Measurements from ENCODE around the gene FOXI2. TPM values are rescaled to one million over a fixed set of nuclear protein-coding genes. Genes with fewer than 3 reads are reported as not detected.

FOXI2 gene
- total and polyA plus RNA-seq, 2 experiments from 2014 or later: not detected

DNA sequence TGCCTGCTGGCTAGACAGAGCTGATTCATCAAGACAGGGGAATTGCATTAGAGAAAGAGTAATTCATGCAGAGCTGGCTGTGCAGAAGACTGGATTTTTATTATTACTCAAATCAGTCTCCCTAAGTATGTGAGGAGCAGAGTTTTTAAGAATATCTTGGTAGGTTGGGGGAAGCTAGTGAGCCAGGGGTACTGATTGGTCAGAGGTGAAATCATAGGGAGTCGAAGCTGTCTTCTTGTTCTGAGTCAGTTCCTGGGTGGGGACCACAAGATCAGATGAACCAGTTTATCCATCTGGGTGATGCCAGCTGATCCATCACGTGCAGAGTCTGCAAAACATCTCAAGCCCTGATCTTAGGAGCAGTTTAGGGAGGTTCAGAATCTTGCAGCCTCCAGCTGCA, 39.8 kb downstream of the FOXI2 start:
- Histone ChIP-seq H3K4me2 (no peak overlapping the region), H4K20me1 (ENCODE audit: insufficient read depth, poor library complexity, severe bottlenecking) (no peaks in the 10 kb centered on the region), H3K27ac (no peak overlapping the region), H3K9me2 (replicated peaks; ENCODE audit: insufficient read depth) (no peaks in the 10 kb centered on the region), H2AFZ (no peak overlapping the region), H3K4me1 (ENCODE audit: insufficient read depth) (peaks cover 6% of the 10 kb centered on the region), H3K27me3 (no peaks in the 10 kb centered on the region), H3K9me3 (ENCODE audit: low read depth) (no peaks in the 10 kb centered on the region), H3K79me2 (no peaks in the 10 kb centered on the region), H3K36me3 (replicated peaks; ENCODE audit: insufficient read depth, low read depth) (no peaks in the 10 kb centered on the region), H3K4me3 (no peak overlapping the region)
- WGBS (ENCODE audit: low lambda C conversion rate, missing lambda C conversion rate): 84% methylated on average over 2 of the region's 2 CpGs
- no peak for DNase-seq (ENCODE audit: low spot score)
- TF ChIP-seq, protein P1, sequence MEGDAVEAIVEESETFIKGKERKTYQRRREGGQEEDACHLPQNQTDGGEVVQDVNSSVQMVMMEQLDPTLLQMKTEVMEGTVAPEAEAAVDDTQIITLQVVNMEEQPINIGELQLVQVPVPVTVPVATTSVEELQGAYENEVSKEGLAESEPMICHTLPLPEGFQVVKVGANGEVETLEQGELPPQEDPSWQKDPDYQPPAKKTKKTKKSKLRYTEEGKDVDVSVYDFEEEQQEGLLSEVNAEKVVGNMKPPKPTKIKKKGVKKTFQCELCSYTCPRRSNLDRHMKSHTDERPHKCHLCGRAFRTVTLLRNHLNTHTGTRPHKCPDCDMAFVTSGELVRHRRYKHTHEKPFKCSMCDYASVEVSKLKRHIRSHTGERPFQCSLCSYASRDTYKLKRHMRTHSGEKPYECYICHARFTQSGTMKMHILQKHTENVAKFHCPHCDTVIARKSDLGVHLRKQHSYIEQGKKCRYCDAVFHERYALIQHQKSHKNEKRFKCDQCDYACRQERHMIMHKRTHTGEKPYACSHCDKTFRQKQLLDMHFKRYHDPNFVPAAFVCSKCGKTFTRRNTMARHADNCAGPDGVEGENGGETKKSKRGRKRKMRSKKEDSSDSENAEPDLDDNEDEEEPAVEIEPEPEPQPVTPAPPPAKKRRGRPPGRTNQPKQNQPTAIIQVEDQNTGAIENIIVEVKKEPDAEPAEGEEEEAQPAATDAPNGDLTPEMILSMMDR (IDR thresholded peaks at IDR 0.05; ENCODE audit: poor library complexity): no peak
- TF ChIP-seq EZH2 (IDR thresholded peaks at IDR 0.05; ENCODE audit: borderline replicate concordance) (no peak), EZH2phosphoT487 (IDR thresholded peaks at IDR 0.05; ENCODE audit: low read depth, severe bottlenecking, unreplicated experiment) (no peak)

DNA sequence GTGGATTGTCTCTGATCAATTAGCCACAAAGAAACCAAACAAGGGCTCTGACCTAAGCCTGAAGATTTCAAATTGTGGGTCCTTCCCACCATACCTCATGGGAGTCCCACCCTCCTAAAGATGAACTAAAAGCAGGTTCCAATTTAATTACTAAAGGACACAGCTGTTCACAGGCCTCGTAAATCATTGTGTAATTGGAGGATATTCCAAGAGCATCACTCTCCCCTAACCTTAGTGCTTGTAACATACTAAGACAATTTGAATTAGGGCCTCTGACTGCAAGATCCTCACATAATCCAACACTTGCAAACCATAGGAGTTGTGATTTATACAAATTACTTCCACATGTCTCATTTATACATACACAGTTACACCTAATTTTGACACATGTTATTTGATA, 44.4 kb downstream of the FOXI2 start:
- no peak for DNase-seq (ENCODE audit: low spot score)
- no peak for TF ChIP-seq EZH2phosphoT487 (IDR thresholded peaks at IDR 0.05; ENCODE audit: low read depth, severe bottlenecking, unreplicated experiment)
- TF ChIP-seq, protein P1 (IDR thresholded peaks at IDR 0.05; ENCODE audit: poor library complexity): no peak
- no peak for TF ChIP-seq EZH2 (IDR thresholded peaks at IDR 0.05; ENCODE audit: borderline replicate concordance)
- Histone ChIP-seq H3K27me3 (no peaks in the 10 kb centered on the region), H3K79me2 (no peaks in the 10 kb centered on the region), H3K27ac (no peak overlapping the region), H3K4me1 (ENCODE audit: insufficient read depth) (no peaks in the 10 kb centered on the region), H3K9me2 (replicated peaks; ENCODE audit: insufficient read depth) (no peaks in the 10 kb centered on the region), H2AFZ (no peak overlapping the region), H3K36me3 (replicated peaks; ENCODE audit: insufficient read depth, low read depth) (no peaks in the 10 kb centered on the region), H3K4me3 (no peak overlapping the region), H3K4me2 (no peak overlapping the region), H4K20me1 (ENCODE audit: insufficient read depth, poor library complexity, severe bottlenecking) (no peaks in the 10 kb centered on the region), H3K9me3 (ENCODE audit: low read depth) (no peaks in the 10 kb centered on the region)
- WGBS (ENCODE audit: low lambda C conversion rate, missing lambda C conversion rate): 89% methylated on average over 1 of the region's 1 CpG

DNA sequence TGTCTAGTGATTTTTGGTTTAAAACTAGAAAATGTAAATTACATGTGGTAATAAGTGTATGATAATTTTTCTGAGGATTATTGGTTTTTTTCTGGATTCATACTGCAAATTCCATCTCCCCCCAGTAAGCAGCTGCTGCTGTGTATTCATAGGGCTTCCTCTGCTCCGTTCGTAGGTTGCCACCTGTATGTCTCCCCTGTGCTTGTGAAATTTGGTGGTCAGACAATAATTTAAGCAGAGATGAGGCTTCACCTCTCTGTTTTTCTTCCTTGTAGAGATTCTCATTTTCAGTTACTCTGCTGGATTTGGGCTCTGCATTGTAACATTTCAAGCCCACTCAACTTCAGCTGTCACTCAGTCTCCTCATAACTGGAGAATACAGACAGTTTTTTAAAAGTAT, 50.9 kb downstream of the FOXI2 start:
- Histone ChIP-seq H2AFZ (no peak overlapping the region), H3K27ac (no peak overlapping the region), H3K4me2 (no peak overlapping the region), H3K9me3 (ENCODE audit: low read depth) (no peaks in the 10 kb centered on the region), H3K4me1 (ENCODE audit: insufficient read depth) (no peaks in the 10 kb centered on the region), H3K79me2 (no peaks in the 10 kb centered on the region), H3K9me2 (replicated peaks; ENCODE audit: insufficient read depth) (no peaks in the 10 kb centered on the region), H4K20me1 (ENCODE audit: insufficient read depth, poor library complexity, severe bottlenecking) (no peaks in the 10 kb centered on the region), H3K27me3 (peaks cover 4% of the 10 kb centered on the region), H3K36me3 (replicated peaks; ENCODE audit: insufficient read depth, low read depth) (no peaks in the 10 kb centered on the region), H3K4me3 (no peak overlapping the region)
- no peak for DNase-seq (ENCODE audit: low spot score)
- 96% methylated on average over 2 of the region's 2 CpGs for WGBS (ENCODE audit: low lambda C conversion rate, missing lambda C conversion rate)
- TF ChIP-seq EZH2 (IDR thresholded peaks at IDR 0.05; ENCODE audit: borderline replicate concordance): no peak
- TF ChIP-seq, protein P1 (IDR thresholded peaks at IDR 0.05; ENCODE audit: poor library complexity): no peak
- TF ChIP-seq EZH2phosphoT487 (IDR thresholded peaks at IDR 0.05; ENCODE audit: low read depth, severe bottlenecking, unreplicated experiment): no peak
